Adrenal gland (tissue), 12 donors: ENCODE data around the gene SSTR3. TPM values are rescaled to one million over a fixed set of nuclear protein-coding genes. Genes with fewer than 3 reads are reported as not detected.

Source experiments
- DNase-seq, 7 donors: peaks; one replicate each; pipeline ENCODE4 v3.0.0-alpha.2; 2019 to 2020
- H3K27ac ChIP-seq, 5 donors: fragments of 200-600 bp; sonication (generic) in 4 of 5; 1 replicate in 3 of 5; 2 replicates in 2 of 5; pipeline versions ENCODE4 v1.5.1 to v1.8.0; 2016 to 2020; ENCODE audit warnings: mild to moderate bottlenecking in 1 of 5
- H3K27me3 ChIP-seq: fragments of 200-600 bp; 2 replicates; pipeline ENCODE4 v1.8.0; 2021
- H3K36me3 ChIP-seq, 2 donors: fragments of 200-600 bp; replicated peaks in 1 of 2; 1 replicate in 1 of 2; 2 replicates in 1 of 2; pipeline versions ENCODE4 v1.5.1 to v1.8.0; 2018 to 2022
- H3K4me1 ChIP-seq, 2 donors: fragments of 200-600 bp; replicated peaks in 1 of 2; 1 replicate in 1 of 2; 2 replicates in 1 of 2; pipeline versions ENCODE4 v1.5.1 to v1.8.0; 2018 to 2021
- H3K4me3 ChIP-seq, 4 donors: fragments of 200-600 bp; sonication (generic) in 3 of 4; one replicate each; pipeline ENCODE4 v1.5.1; 2016 to 2018
- H3K9me3 ChIP-seq, 3 donors: fragments of 200-600 bp; sonication (generic) in 1 of 3; replicated peaks in 1 of 3; 1 replicate in 2 of 3; 2 replicates in 1 of 3; pipeline versions ENCODE4 v1.5.1 to v1.8.0; 2016 to 2021
- POLR2A ChIP-seq, 2 donors: fragments of 450-650 bp; IDR thresholded peaks; one replicate each; pipeline ENCODE4 v1.6.1; 2017; ENCODE audit warnings: antibody characterized with exemption in 2 of 2, mild to moderate bottlenecking in 2 of 2, moderate library complexity in 1 of 2
- WGBS, 4 donors: extraction: QIAGEN DNeasy Blood & Tissue Kit in 2 of 4; methylation state at CpG; one replicate each; pipeline versions ENCODE4 v1.1.5 to v1.1.7; 2013 to 2017; 5-methylcytosine and 5-hydroxymethylcytosine counted together
- intact Hi-C, 2 donors: fragments of 100-400 bp; cut with DNase I; formaldehyde crosslinking; loops; one replicate each; pipeline versions ENCODE4 v1.14.1 to v1.15.0; 2022 to 2023
- polyA plus RNA-seq, 3 donors: library from polyadenylated mRNA; stranded (reverse); fragments of 200-250 nt in 2 of 3; fragments of 350-450 nt in 1 of 3; fragmentation: Illumina TruSeq in 1 of 3; extraction: RNeasy Lipid Tissue Mini Kit (QIAGEN cat#74804) in 1 of 3; gene quantifications; one replicate each; pipeline ENCODE4 v1.2.3, GENCODE V29; 2013 to 2014
- total RNA-seq, 9 donors: library from RNA; depleted of rRNA in 4 of 9; stranded (reverse); fragments of >200 nt in 4 of 9; fragments of 120-200 nt in 1 of 9; fragmentation: NEBNext Ultra II Directional in 1 of 9; extraction: Animal tissue kit (Norgen Biotek cat#: 25700) in 1 of 9; gene quantifications; one replicate each; pipeline versions ENCODE4 v1.1.0 to v1.2.4, GENCODE V29; 2013 to 2023
- TF ChIP-seq, protein P1 (sequence below), 6 experiments: fragments of 450-650 bp in 4 of 6; fragments of 200-600 bp in 2 of 6; sonication (generic) in 1 of 6; IDR thresholded peaks; 1 replicate in 5 of 6; 2 replicates in 1 of 6; pipeline versions ENCODE4 v1.5.1 to v1.8.0; 2016 to 2021; ENCODE audit warnings: antibody characterized with exemption in 6 of 6, mild to moderate bottlenecking in 2 of 6, moderate library complexity in 1 of 6
- donor health status: healthy with polysubstance abuse.
- donor health status: Bipolar disorder and iron deficiency.
- donor health status: DM: yes; HTN: yes; CAD: no.
- donor health status: DM: no; HTN: no; CAD: no.
- donor health status: DM: no; HTN: no; CAD: no.
- donor health status: DM: yes; HTN: yes; CAD: no.

Gene SSTR3
- total and polyA plus RNA-seq, 12 donors: 0.28 to 2.0 (median 0.50) TPM; not detected in 1

DNA sequence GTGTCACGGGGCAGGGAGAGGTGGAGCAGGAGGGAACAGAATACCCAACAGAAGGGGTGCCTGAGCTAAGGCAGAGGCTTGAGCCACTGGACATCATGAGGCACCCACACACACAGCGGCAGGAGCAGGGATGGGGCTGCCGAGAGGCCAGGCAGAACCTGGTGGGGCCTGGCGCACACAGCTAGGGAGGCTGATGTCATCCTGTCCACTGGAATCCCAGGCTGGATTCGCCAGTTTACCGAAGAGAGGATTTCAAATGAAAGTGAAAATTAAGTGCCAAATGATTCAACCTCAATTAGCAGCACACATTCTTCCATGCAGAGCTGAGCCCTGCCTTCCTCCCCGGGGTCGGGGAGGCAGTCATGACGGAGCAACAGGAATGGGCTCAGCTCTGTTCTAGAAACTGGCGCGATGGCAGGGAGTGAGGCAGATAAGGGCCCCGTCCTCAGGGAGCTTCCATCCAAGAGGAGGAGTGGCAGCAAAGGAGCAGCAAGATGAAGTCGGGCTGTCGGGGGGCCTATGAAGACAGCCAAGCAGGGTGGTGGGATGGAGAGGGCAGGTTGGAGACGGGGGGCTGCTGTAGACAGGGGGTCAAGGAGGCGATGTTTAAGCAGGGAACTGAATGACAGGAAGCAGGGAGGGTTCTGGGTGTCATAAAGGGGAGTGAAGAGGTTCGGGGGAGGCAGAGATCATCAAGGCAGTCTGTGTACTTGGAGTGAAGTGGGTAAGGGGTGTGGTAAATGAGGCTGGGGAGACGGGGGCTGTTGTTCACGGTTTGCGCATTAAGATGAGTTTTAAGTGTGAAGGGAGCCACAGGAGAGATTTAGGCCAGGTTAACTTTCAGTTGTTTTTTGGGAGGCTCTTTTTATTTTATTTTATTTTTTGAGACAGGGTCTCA is 25.3 kb upstream of the SSTR3 start:
- intact Hi-C loops: no loop called here
- Histone ChIP-seq H3K9me3 (no peaks in the 10 kb centered on the region), H3K4me3 (no peak overlapping the region), H3K36me3 (no peaks in the 10 kb centered on the region), H3K27me3 (no peaks in the 10 kb centered on the region), H3K27ac (no peak overlapping the region), H3K4me1 (peaks cover 0 to 8% of the 10 kb centered on the region in 2 donors)
- TF ChIP-seq, protein P1, sequence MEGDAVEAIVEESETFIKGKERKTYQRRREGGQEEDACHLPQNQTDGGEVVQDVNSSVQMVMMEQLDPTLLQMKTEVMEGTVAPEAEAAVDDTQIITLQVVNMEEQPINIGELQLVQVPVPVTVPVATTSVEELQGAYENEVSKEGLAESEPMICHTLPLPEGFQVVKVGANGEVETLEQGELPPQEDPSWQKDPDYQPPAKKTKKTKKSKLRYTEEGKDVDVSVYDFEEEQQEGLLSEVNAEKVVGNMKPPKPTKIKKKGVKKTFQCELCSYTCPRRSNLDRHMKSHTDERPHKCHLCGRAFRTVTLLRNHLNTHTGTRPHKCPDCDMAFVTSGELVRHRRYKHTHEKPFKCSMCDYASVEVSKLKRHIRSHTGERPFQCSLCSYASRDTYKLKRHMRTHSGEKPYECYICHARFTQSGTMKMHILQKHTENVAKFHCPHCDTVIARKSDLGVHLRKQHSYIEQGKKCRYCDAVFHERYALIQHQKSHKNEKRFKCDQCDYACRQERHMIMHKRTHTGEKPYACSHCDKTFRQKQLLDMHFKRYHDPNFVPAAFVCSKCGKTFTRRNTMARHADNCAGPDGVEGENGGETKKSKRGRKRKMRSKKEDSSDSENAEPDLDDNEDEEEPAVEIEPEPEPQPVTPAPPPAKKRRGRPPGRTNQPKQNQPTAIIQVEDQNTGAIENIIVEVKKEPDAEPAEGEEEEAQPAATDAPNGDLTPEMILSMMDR (IDR thresholded peaks at IDR 0.05): no peak
- no peak for TF ChIP-seq POLR2A (IDR thresholded peaks at IDR 0.05)
- DNase-seq: no peak
- 81 to 86% (median 82%) methylated on average over 19 to 20 of the region's 20 CpGs for WGBS, 4 donors

DNA sequence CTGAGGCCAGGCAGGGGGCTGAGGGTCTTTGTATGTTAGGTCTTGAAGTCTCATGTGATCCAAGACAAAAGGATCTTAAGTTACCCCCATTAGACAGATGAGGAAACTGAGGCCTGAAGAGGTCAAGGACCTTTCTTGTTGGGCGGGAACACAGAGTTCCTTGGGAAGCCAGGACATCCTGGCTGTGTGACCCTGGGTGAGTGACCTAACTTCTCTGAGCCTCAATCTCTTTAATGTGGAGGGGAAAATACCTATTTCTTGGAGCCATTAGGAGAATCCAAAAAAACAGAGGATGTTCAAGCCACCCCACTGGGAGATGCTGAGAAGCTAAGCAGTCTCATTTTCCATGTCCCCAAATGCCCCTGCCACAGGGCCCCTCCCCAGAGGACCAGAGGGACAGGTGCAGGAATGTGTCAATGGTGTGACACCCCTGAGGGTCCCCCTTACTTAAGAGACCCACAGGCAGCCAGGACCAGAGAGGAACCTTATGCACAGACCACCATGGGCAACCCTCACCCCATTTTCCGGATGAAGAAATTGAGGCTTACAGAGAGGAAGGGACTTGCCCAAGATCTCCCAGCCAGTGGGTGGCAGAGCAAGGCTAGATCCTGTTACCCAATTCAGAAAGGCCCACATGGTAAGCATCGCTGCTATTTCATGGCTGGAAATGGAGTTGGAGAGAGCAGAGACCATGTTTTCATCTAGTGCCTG is 23.8 kb upstream of the SSTR3 start:
- intact Hi-C loops: no loop called here
- TF ChIP-seq, protein P1 (IDR thresholded peaks at IDR 0.05): no peak
- TF ChIP-seq POLR2A (IDR thresholded peaks at IDR 0.05): no peak
- DNase-seq: no peak
- peaks cover 0 to 8% of the 10 kb centered on the region in 2 donors for H3K4me1 ChIP-seq
- 77 to 83% (median 79%) methylated on average over 3 of the region's 3 CpGs for WGBS, 4 donors
- H3K27ac ChIP-seq: no peak overlapping the region
- H3K4me3 ChIP-seq: no peak overlapping the region
- H3K27me3 ChIP-seq: no peaks in the 10 kb centered on the region
- H3K9me3 ChIP-seq: no peaks in the 10 kb centered on the region
- H3K36me3 ChIP-seq: no peaks in the 10 kb centered on the region

DNA sequence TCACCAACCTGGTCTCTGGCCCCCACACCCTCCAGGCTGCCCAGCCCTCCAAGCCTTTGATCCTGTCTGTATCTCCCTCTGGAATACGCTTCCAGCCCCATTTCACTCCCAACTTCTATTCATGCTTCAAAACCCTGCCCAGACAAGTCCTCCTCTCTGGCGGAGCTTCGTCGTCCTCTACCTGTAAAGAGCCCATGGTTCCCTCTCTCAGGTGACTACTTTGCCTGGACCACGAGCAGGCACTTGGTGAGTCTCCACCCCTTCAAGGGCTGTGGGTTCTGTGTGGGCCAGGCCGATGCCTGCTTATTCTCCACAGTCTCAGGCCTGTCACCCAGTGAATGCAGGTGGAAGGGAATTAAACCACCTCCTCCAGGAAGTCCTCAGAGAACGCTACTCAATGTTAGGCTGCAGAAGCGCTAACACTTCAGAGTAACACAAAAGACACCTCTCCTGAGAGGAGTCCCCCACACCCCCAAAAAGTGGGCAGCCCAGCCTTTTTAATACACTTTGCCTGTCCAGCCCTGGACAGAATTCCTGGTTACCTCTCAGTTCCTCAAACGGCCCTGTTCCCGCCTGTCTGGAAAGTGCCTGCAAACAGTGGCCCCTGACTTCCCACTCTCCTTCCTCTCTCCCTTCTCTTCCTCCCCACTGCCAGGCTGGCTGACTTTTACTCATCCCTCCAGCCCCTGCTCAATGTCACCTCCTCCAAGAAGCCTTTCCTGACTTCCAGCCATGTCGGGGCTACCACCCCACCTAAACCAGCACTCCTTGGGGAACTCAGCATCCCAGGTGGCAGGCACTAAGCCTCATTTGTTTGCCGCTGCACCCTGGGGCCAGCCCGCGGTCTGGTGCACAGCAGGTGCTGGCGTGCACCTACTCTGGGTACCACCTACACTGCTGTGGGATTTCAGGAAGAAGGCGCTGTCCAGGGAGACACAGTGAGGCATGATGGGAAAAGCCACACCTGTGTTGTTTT is 22.7 kb upstream of the SSTR3 start:
- intact Hi-C loops: no loop called here
- Histone ChIP-seq H3K27me3 (no peaks in the 10 kb centered on the region), H3K36me3 (no peaks in the 10 kb centered on the region), H3K4me1 (peaks cover 3 to 13% of the 10 kb centered on the region in 2 donors), H3K9me3 (no peaks in the 10 kb centered on the region), H3K27ac (no peak overlapping the region), H3K4me3 (no peak overlapping the region)
- TF ChIP-seq POLR2A (IDR thresholded peaks at IDR 0.05): no peak
- TF ChIP-seq, protein P1 (IDR thresholded peaks at IDR 0.05): no peak
- DNase-seq: no peak
- WGBS, 4 donors: 83 to 86% (median 84%) methylated on average over 15 to 16 of the region's 16 CpGs
